Measurements from ENCODE around the gene RACK1. TPM values are rescaled to one million over a fixed set of nuclear protein-coding genes. Genes with fewer than 3 reads are reported as not detected.
"Not testable (repeated sequence)": the region's sequence is repeated elsewhere in the genome, so short reads cannot be mapped to it uniquely, and the experiment has no call there.

The RACK1 gene
- total RNA-seq, result 1,000 to 10,000 TPM; 2,096 to 2,842 (median 2,553) TPM

- peak; percentile 80 to 88 for DNase-seq (ENCODE audit: low spot score in 2 of 2)
- intact Hi-C loops (cut with DNase I; ENCODE audit: low total_unique reads), result loop anchor here (2.0 to 10.0 kb wide), 2 partner anchors 21 to 49 kb away; partner anchors contain the start of gene TRIM41
Observed at GRCh38 chr5:181243564-181244343, at the start of gene RACK1. Gene RACK1, minus strand, starts transcription at chr5:181243906. Its CDS starts 106 bp downstream, at chr5:181243800.

GRCh38 chr5:181287331-181287730 lies 43.6 kb upstream of the RACK1 start:
- H3K27me3 ChIP-seq; H3K27ac ChIP-seq; DNase-seq (ENCODE audit: low spot score in 2 of 2); intact Hi-C loops (cut with DNase I; ENCODE audit: low total_unique reads); H3K4me1 ChIP-seq; H3K4me3 ChIP-seq; H3K36me3 ChIP-seq; H3K9me3 ChIP-seq: not testable (repeated sequence)

More at GRCh38 chr5:181243564-181244343, at the start of gene RACK1:
- TF ChIP-seq CTCF (IDR thresholded peaks at IDR 0.05) (peak in 1 of 3 donors; percentile 12), POLR2A (IDR thresholded peaks at IDR 0.05) (peak; percentile 66), POLR2AphosphoS5 (IDR thresholded peaks at IDR 0.05) (peak; percentile 73 to 93 (median 88))
- no peaks in the 10 kb centered on the region for H3K9me3 ChIP-seq
- peaks cover 0 to 18% of the 10 kb centered on the region in 2 donors for H3K4me1 ChIP-seq
- peak within 1 kb of the TSS; percentile 59 to 79 (median 79) for H3K4me3 ChIP-seq
- peak within 1 kb of the TSS; percentile 95 to 97 for H3K27ac ChIP-seq
- no peaks in the 10 kb centered on the region for H3K36me3 ChIP-seq
- no peaks in the 10 kb centered on the region for H3K27me3 ChIP-seq

- DNase-seq (ENCODE audit: low spot score in 2 of 2), result not testable (repeated sequence)
Observed at GRCh38 chr5:181285962-181286705, 42.4 kb upstream of the RACK1 start.

GRCh38 chr5:181283841-181284755 lies 40.4 kb upstream of the RACK1 start:
- H3K9me3 ChIP-seq; H3K36me3 ChIP-seq; H3K27me3 ChIP-seq; H3K27ac ChIP-seq; H3K4me1 ChIP-seq; intact Hi-C loops (cut with DNase I; ENCODE audit: low total_unique reads); H3K4me3 ChIP-seq; DNase-seq (ENCODE audit: low spot score in 2 of 2): not testable (repeated sequence)

More at GRCh38 chr5:181285962-181286705, 42.4 kb upstream of the RACK1 start:
- H3K36me3 ChIP-seq; H3K27ac ChIP-seq; H3K9me3 ChIP-seq; H3K27me3 ChIP-seq; H3K4me1 ChIP-seq; intact Hi-C loops (cut with DNase I; ENCODE audit: low total_unique reads); H3K4me3 ChIP-seq: not testable (repeated sequence)

GRCh38 chr5:181283347-181283746 lies 39.6 kb upstream of the RACK1 start:
- Histone ChIP-seq H3K9me3 (no peaks in the 10 kb centered on the region), H3K27me3 (no peaks in the 10 kb centered on the region), H3K4me3 (no peak overlapping the region), H3K27ac (no peak overlapping the region), H3K4me1 (no peaks in the 10 kb centered on the region), H3K36me3 (no peaks in the 10 kb centered on the region)
- no peak for DNase-seq (ENCODE audit: low spot score in 2 of 2)
- TF ChIP-seq POLR2A (IDR thresholded peaks at IDR 0.05) (no peak), POLR2AphosphoS5 (IDR thresholded peaks at IDR 0.05) (no peak), CTCF (IDR thresholded peaks at IDR 0.05) (no peak)
- intact Hi-C loops (cut with DNase I; ENCODE audit: low total_unique reads), result no loop called here

GRCh38 chr5:181282874-181283273 lies 39.2 kb upstream of the RACK1 start:
- Histone ChIP-seq H3K4me1 (no peaks in the 10 kb centered on the region), H3K36me3 (no peaks in the 10 kb centered on the region), H3K9me3 (no peaks in the 10 kb centered on the region), H3K27me3 (no peaks in the 10 kb centered on the region), H3K27ac (no peak overlapping the region), H3K4me3 (no peak overlapping the region)
- no peak for TF ChIP-seq POLR2AphosphoS5 (IDR thresholded peaks at IDR 0.05)
- TF ChIP-seq CTCF (IDR thresholded peaks at IDR 0.05), result no peak
- no peak for TF ChIP-seq POLR2A (IDR thresholded peaks at IDR 0.05)
- intact Hi-C loops (cut with DNase I; ENCODE audit: low total_unique reads), result no loop called here
- no peak for DNase-seq (ENCODE audit: low spot score in 2 of 2)

GRCh38 chr5:181282415-181282814 lies 38.7 kb upstream of the RACK1 start:
- H3K4me3 ChIP-seq; H3K27me3 ChIP-seq; H3K27ac ChIP-seq; H3K4me1 ChIP-seq; intact Hi-C loops (cut with DNase I; ENCODE audit: low total_unique reads); DNase-seq (ENCODE audit: low spot score in 2 of 2); H3K36me3 ChIP-seq; H3K9me3 ChIP-seq: not testable (repeated sequence)
